GM19452 (cell line): ENCODE measurements around the gene LGMN.

ENCODE experiments used
- ATAC-seq: cut with Tn5 transposase; IDR thresholded peaks from one replicate; pipeline ENCODE4 v1.9.1; 2021; ENCODE audit not compliant: unreplicated experiment

Gene LGMN

GRCh38 chr14:92656306-92657081 lies 91.9 kb downstream of the LGMN start:
- ATAC-seq: no peak

- no peak for ATAC-seq
These were observed 92.8 kb downstream of the LGMN start for GRCh38 chr14:92655419-92656201.

- ATAC-seq: no peak
These were observed 94.1 kb downstream of the LGMN start for GRCh38 chr14:92654239-92654901.
